GM18873 (cell line): ENCODE results near the gene DMAC2L.
A peak's percentile ranks its signal among the peaks of the same experiment; 100 is the strongest.
"Not testable (repeated sequence)": the region's sequence is repeated elsewhere in the genome, so short reads cannot be mapped to it uniquely, and the experiment has no call there.

ENCODE experiments used
- ATAC-seq: cut with Tn5 transposase; IDR thresholded peaks from one replicate; pipeline ENCODE4 v1.9.1; 2021; ENCODE audit warnings: mild to moderate bottlenecking, moderate library complexity, moderate number of reproducible peaks; ENCODE audit not compliant: unreplicated experiment, low FRiP score

DMAC2L gene

GRCh38 chr14:50311972-50312733, at the start of gene DMAC2L, which contains the start of gene L2HGDH:
Gene DMAC2L (plus strand): TSS chr14:50312324. CDS start chr14:50321488, 9,164 bp downstream.
Gene L2HGDH (minus strand): TSS chr14:50312229. CDS start chr14:50312150, 79 bp downstream.
- ATAC-seq = peak; percentile 85

- no peak for ATAC-seq
Observed at GRCh38 chr14:50262865-50263264, 49.3 kb upstream of the DMAC2L start.

- ATAC-seq = no peak
Observed at GRCh38 chr14:50263321-50263720, 48.8 kb upstream of the DMAC2L start.

GRCh38 chr14:50265029-50265428, 47.1 kb upstream of the DMAC2L start:
- no peak for ATAC-seq

GRCh38 chr14:50270932-50271331, 41.2 kb upstream of the DMAC2L start:
- ATAC-seq = no peak

- no peak for ATAC-seq
Observed at GRCh38 chr14:50272498-50272897, 39.6 kb upstream of the DMAC2L start.

GRCh38 chr14:50285861-50286260, 26.3 kb upstream of the DMAC2L start:
- ATAC-seq = no peak

- no peak for ATAC-seq
Observed at GRCh38 chr14:50288146-50288545, 24.0 kb upstream of the DMAC2L start.

GRCh38 chr14:50290306-50290705, 21.8 kb upstream of the DMAC2L start:
- ATAC-seq = no peak

GRCh38 chr14:50299585-50299984, 12.5 kb upstream of the DMAC2L start:
- no peak for ATAC-seq

GRCh38 chr14:50301914-50302313, 10.2 kb upstream of the DMAC2L start:
- ATAC-seq = no peak

GRCh38 chr14:50303744-50304471, 8.2 kb upstream of the DMAC2L start:
- no peak for ATAC-seq

GRCh38 chr14:50308363-50308915, 3.7 kb upstream of the DMAC2L start:
- ATAC-seq = no peak

- ATAC-seq = no peak
Observed at GRCh38 chr14:50310445-50310844, 1.7 kb upstream of the DMAC2L start.

- no peak for ATAC-seq
Observed at GRCh38 chr14:50311337-50311971, 670 bp upstream of the DMAC2L start.

- ATAC-seq = peak; percentile 29
Observed at GRCh38 chr14:50312734-50313054, 570 bp downstream of the DMAC2L start.

GRCh38 chr14:50314098-50314497, 2.0 kb downstream of the DMAC2L start:
- ATAC-seq = not testable (repeated sequence)

GRCh38 chr14:50318031-50318626, 6.0 kb downstream of the DMAC2L start:
- no peak for ATAC-seq

- no peak for ATAC-seq
Observed at GRCh38 chr14:50319293-50319692, 7.2 kb downstream of the DMAC2L start.

GRCh38 chr14:50319721-50320120, 7.6 kb downstream of the DMAC2L start:
- ATAC-seq = no peak

GRCh38 chr14:50320283-50320682, 8.2 kb downstream of the DMAC2L start:
- ATAC-seq = no peak
